T-helper 9 cell (primary cell): ENCODE measurements around the gene PDZD4.

ENCODE experiments used
- DNase-seq: peaks from one replicate; pipeline ENCODE4 v3.0.0-alpha.2; 2020

Gene PDZD4

GRCh38 chrX:153804621-153805020, 25.7 kb downstream of the PDZD4 start:
- no peak for DNase-seq

GRCh38 chrX:153804100-153804595, 26.2 kb downstream of the PDZD4 start:
- DNase-seq = no peak

- no peak for DNase-seq
Observed at GRCh38 chrX:153803211-153804099, 26.9 kb downstream of the PDZD4 start.

- DNase-seq = no peak
Observed at GRCh38 chrX:153802513-153803045, 27.8 kb downstream of the PDZD4 start.

GRCh38 chrX:153801669-153802068, 28.7 kb downstream of the PDZD4 start:
- DNase-seq = no peak

GRCh38 chrX:153800746-153801145, 29.6 kb downstream of the PDZD4 start:
- DNase-seq = no peak

- no peak for DNase-seq
Observed at GRCh38 chrX:153800177-153800722, 30.1 kb downstream of the PDZD4 start.

GRCh38 chrX:153799326-153799725, 31.0 kb downstream of the PDZD4 start:
- DNase-seq = no peak

- DNase-seq = no peak
Observed at GRCh38 chrX:153797415-153798015, 32.8 kb downstream of the PDZD4 start.

GRCh38 chrX:153794897-153795816, 35.2 kb downstream of the PDZD4 start:
- no peak for DNase-seq

GRCh38 chrX:153794018-153794896, 36.1 kb downstream of the PDZD4 start, which contains the start of the genes IDH3G and SSR4:
Gene IDH3G (minus strand): TSS chrX:153794375. CDS start chrX:153794326, 49 bp downstream.
Gene SSR4 (plus strand): TSS chrX:153794668. CDS start chrX:153794688, 20 bp downstream.
- DNase-seq = peak; percentile 88

GRCh38 chrX:153793291-153793690, 37.1 kb downstream of the PDZD4 start:
- no peak for DNase-seq

GRCh38 chrX:153792368-153792767, 38.0 kb downstream of the PDZD4 start:
- DNase-seq = no peak

- DNase-seq = no peak
Observed at GRCh38 chrX:153791104-153791852, 39.1 kb downstream of the PDZD4 start.

GRCh38 chrX:153789654-153790053, 40.7 kb downstream of the PDZD4 start:
- DNase-seq = no peak

- no peak for DNase-seq
Observed at GRCh38 chrX:153786669-153787068, 43.7 kb downstream of the PDZD4 start.

- no peak for DNase-seq
Observed at GRCh38 chrX:153784325-153784967, 45.9 kb downstream of the PDZD4 start.

GRCh38 chrX:153783378-153784013, 46.8 kb downstream of the PDZD4 start:
- no peak for DNase-seq

- no peak for DNase-seq
Observed at GRCh38 chrX:153782871-153783270, 47.5 kb downstream of the PDZD4 start.
